WTC11 (cell line): ENCODE results near the gene HYCC2.

ENCODE experiments used
- ATF1 ChIP-seq: sonication (generic); formaldehyde crosslinking; IDR thresholded peaks from 2 replicates; pipeline ENCODE4 v1.8.1; 2023; ENCODE audit warnings: mild to moderate bottlenecking, moderate library complexity, missing genetic modification reagents
- FOXJ3 ChIP-seq: sonication (generic); formaldehyde crosslinking; IDR thresholded peaks from 2 replicates; pipeline ENCODE4 v1.9.0; 2021; ENCODE audit warnings: missing genetic modification reagents, mild to moderate bottlenecking, borderline replicate concordance
- GABPB1 ChIP-seq: sonication (generic); formaldehyde crosslinking; IDR thresholded peaks from 2 replicates; pipeline ENCODE4 v1.8.1; 2023; ENCODE audit warnings: mild to moderate bottlenecking, missing genetic modification reagents
- ZNF416 ChIP-seq: fragments of 250-450 bp; sonication (Bioruptor Pico); IDR thresholded peaks from 2 replicates; pipeline ENCODE4 v1.9.0; 2021; ENCODE audit warnings: mild to moderate bottlenecking, inconsistent platforms

- TF ChIP-seq ATF1 (CRISPR knock-in tag) (no peak), GABPB1 (CRISPR knock-in tag) (no peak), ZNF416 (CRISPR knock-in tag) (no peak), FOXJ3 (CRISPR knock-in tag) (no peak)
Observed at GRCh38 chr2:201111096-201111495, 39.6 kb upstream of the HYCC2 start.
